ENCODE results near the gene ITGB2.

The ITGB2 gene

GRCh38 chr21:44878053-44878982, 42.4 kb downstream of the ITGB2 start:
- Mint-ChIP-seq H3K4me3 (no peak overlapping the region), H3K4me1 (peaks cover 39% of the 10 kb centered on the region), H3K36me3 (ENCODE audit: insufficient read depth) (peaks cover 11% of the 10 kb centered on the region), H3K9me3 (no peaks in the 10 kb centered on the region), H3K27me3 (no peaks in the 10 kb centered on the region), H3K27ac (ENCODE audit: low read depth) (no peak overlapping the region)
- ATAC-seq (replicated peaks; ENCODE audit: extremely low read depth, poor library complexity, severe bottlenecking) (no peak), DNase-seq (ENCODE audit: low spot score in 2 of 2) (no peak)

- DNase-seq (ENCODE audit: low spot score in 2 of 2) (no peak), ATAC-seq (replicated peaks; ENCODE audit: extremely low read depth, poor library complexity, severe bottlenecking) (no peak)
- no peaks in the 10 kb centered on the region for H3K27me3 Mint-ChIP-seq
- no peak overlapping the region for H3K27ac Mint-ChIP-seq (ENCODE audit: low read depth)
- peaks cover 42% of the 10 kb centered on the region for H3K4me1 Mint-ChIP-seq
- peaks cover 17% of the 10 kb centered on the region for H3K36me3 Mint-ChIP-seq (ENCODE audit: insufficient read depth)
- no peak overlapping the region for H3K4me3 Mint-ChIP-seq
- H3K9me3 Mint-ChIP-seq, result no peaks in the 10 kb centered on the region
These were observed 43.7 kb downstream of the ITGB2 start for GRCh38 chr21:44876849-44877575.

GRCh38 chr21:44875316-44875700, 45.4 kb downstream of the ITGB2 start:
- DNase-seq (ENCODE audit: low spot score in 2 of 2) (no peak), ATAC-seq (replicated peaks; ENCODE audit: extremely low read depth, poor library complexity, severe bottlenecking) (no peak)
- no peaks in the 10 kb centered on the region for H3K9me3 Mint-ChIP-seq
- peak overlapping the region; percentile 91 for H3K27ac Mint-ChIP-seq (ENCODE audit: low read depth)
- no peaks in the 10 kb centered on the region for H3K27me3 Mint-ChIP-seq
- peak overlapping the region; percentile 94 for H3K4me3 Mint-ChIP-seq
- H3K36me3 Mint-ChIP-seq (ENCODE audit: insufficient read depth), result peaks cover 19% of the 10 kb centered on the region
- H3K4me1 Mint-ChIP-seq, result peaks cover 44% of the 10 kb centered on the region

- DNase-seq (ENCODE audit: low spot score in 2 of 2) (no peak), ATAC-seq (replicated peaks; ENCODE audit: extremely low read depth, poor library complexity, severe bottlenecking) (peak; percentile 30)
- no peaks in the 10 kb centered on the region for H3K27me3 Mint-ChIP-seq
- H3K9me3 Mint-ChIP-seq, result no peaks in the 10 kb centered on the region
- H3K36me3 Mint-ChIP-seq (ENCODE audit: insufficient read depth), result peaks cover 19% of the 10 kb centered on the region
- peak overlapping the region; percentile 94 for H3K4me3 Mint-ChIP-seq
- peaks cover 49% of the 10 kb centered on the region for H3K4me1 Mint-ChIP-seq
- H3K27ac Mint-ChIP-seq (ENCODE audit: low read depth), result peak overlapping the region; percentile 91
These were observed 46.0 kb downstream of the ITGB2 start for GRCh38 chr21:44874497-44875315.

- peak overlapping the region; percentile 91 for H3K27ac Mint-ChIP-seq (ENCODE audit: low read depth)
- peak; percentile 8 for ATAC-seq (replicated peaks; ENCODE audit: extremely low read depth, poor library complexity, severe bottlenecking)
- H3K27me3 Mint-ChIP-seq, result no peaks in the 10 kb centered on the region
- H3K9me3 Mint-ChIP-seq, result no peaks in the 10 kb centered on the region
- H3K36me3 Mint-ChIP-seq (ENCODE audit: insufficient read depth), result peaks cover 19% of the 10 kb centered on the region
- peaks cover 51% of the 10 kb centered on the region for H3K4me1 Mint-ChIP-seq
- H3K4me3 Mint-ChIP-seq, result peak overlapping the region; percentile 94
- DNase-seq (ENCODE audit: low spot score in 2 of 2), result no peak
These were observed 46.5 kb downstream of the ITGB2 start for GRCh38 chr21:44874240-44874496.

GRCh38 chr21:44873356-44874239, 47.1 kb downstream of the ITGB2 start, which contains the start of gene PTTG1IP:
PTTG1IP (minus strand) TSS chr21:44873690; CDS start chr21:44873616, 74 bp downstream.
- peak within 1 kb of the TSS; percentile 94 for H3K4me3 Mint-ChIP-seq

GRCh38 chr21:44872649-44873355, 47.9 kb downstream of the ITGB2 start:
- no peak for DNase-seq (ENCODE audit: low spot score in 2 of 2)
- H3K27me3 Mint-ChIP-seq, result no peaks in the 10 kb centered on the region
- ATAC-seq (replicated peaks; ENCODE audit: extremely low read depth, poor library complexity, severe bottlenecking), result no peak
- peaks cover 64% of the 10 kb centered on the region for H3K4me1 Mint-ChIP-seq
- peaks cover 20% of the 10 kb centered on the region for H3K36me3 Mint-ChIP-seq (ENCODE audit: insufficient read depth)
- H3K4me3 Mint-ChIP-seq, result peak overlapping the region; percentile 94
- H3K9me3 Mint-ChIP-seq, result no peaks in the 10 kb centered on the region
- peak overlapping the region; percentile 91 for H3K27ac Mint-ChIP-seq (ENCODE audit: low read depth)

More at GRCh38 chr21:44873356-44874239, 47.1 kb downstream of the ITGB2 start, which contains the start of gene PTTG1IP:
- DNase-seq (ENCODE audit: low spot score in 2 of 2), result peak; percentile 98 to 99
- no peaks in the 10 kb centered on the region for H3K27me3 Mint-ChIP-seq
- H3K27ac Mint-ChIP-seq (ENCODE audit: low read depth), result peak within 1 kb of the TSS; percentile 91
- peaks cover 56% of the 10 kb centered on the region for H3K4me1 Mint-ChIP-seq
- no peaks in the 10 kb centered on the region for H3K9me3 Mint-ChIP-seq
- peaks cover 19% of the 10 kb centered on the region for H3K36me3 Mint-ChIP-seq (ENCODE audit: insufficient read depth)
- peak; percentile 74 for ATAC-seq (replicated peaks; ENCODE audit: extremely low read depth, poor library complexity, severe bottlenecking)

GRCh38 chr21:44872323-44872648, 48.4 kb downstream of the ITGB2 start:
- no peak for ATAC-seq (replicated peaks; ENCODE audit: extremely low read depth, poor library complexity, severe bottlenecking)
- H3K4me3 Mint-ChIP-seq, result peak overlapping the region; percentile 94
- no peaks in the 10 kb centered on the region for H3K9me3 Mint-ChIP-seq
- no peak for DNase-seq (ENCODE audit: low spot score in 2 of 2)
- peak overlapping the region; percentile 91 for H3K27ac Mint-ChIP-seq (ENCODE audit: low read depth)
- peaks cover 69% of the 10 kb centered on the region for H3K4me1 Mint-ChIP-seq
- H3K27me3 Mint-ChIP-seq, result no peaks in the 10 kb centered on the region
- H3K36me3 Mint-ChIP-seq (ENCODE audit: insufficient read depth), result peaks cover 20% of the 10 kb centered on the region

- Mint-ChIP-seq H3K36me3 (ENCODE audit: insufficient read depth) (peaks cover 22% of the 10 kb centered on the region), H3K4me1 (peaks cover 75% of the 10 kb centered on the region), H3K27ac (ENCODE audit: low read depth) (no peak overlapping the region), H3K9me3 (no peaks in the 10 kb centered on the region), H3K4me3 (peak overlapping the region; percentile 94), H3K27me3 (no peaks in the 10 kb centered on the region)
- ATAC-seq (replicated peaks; ENCODE audit: extremely low read depth, poor library complexity, severe bottlenecking) (no peak), DNase-seq (ENCODE audit: low spot score in 2 of 2) (no peak)
These were observed 49.0 kb downstream of the ITGB2 start for GRCh38 chr21:44871576-44872269.

- Mint-ChIP-seq H3K4me3 (peak overlapping the region; percentile 94), H3K36me3 (ENCODE audit: insufficient read depth) (peaks cover 24% of the 10 kb centered on the region), H3K27ac (ENCODE audit: low read depth) (peak overlapping the region; percentile 4), H3K4me1 (peaks cover 82% of the 10 kb centered on the region), H3K27me3 (no peaks in the 10 kb centered on the region), H3K9me3 (no peaks in the 10 kb centered on the region)
- ATAC-seq (replicated peaks; ENCODE audit: extremely low read depth, poor library complexity, severe bottlenecking) (no peak), DNase-seq (ENCODE audit: low spot score in 2 of 2) (no peak)
These were observed 49.8 kb downstream of the ITGB2 start for GRCh38 chr21:44870748-44871495.

All from central memory CD8-positive, alpha-beta T cell (primary cell).